ENCODE results near the gene PLA2G2D.

Gene PLA2G2D, protein sequence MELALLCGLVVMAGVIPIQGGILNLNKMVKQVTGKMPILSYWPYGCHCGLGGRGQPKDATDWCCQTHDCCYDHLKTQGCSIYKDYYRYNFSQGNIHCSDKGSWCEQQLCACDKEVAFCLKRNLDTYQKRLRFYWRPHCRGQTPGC

GRCh38 chr1:20119347-20119746, at the start of gene PLA2G2D:
Gene PLA2G2D (minus strand): TSS chr1:20119536. CDS start chr1:20119498, 38 bp downstream.
- DNase-seq = no peak

- no peak for DNase-seq
Observed at GRCh38 chr1:20168564-20169491, 49.5 kb upstream of the PLA2G2D start.

DNA sequence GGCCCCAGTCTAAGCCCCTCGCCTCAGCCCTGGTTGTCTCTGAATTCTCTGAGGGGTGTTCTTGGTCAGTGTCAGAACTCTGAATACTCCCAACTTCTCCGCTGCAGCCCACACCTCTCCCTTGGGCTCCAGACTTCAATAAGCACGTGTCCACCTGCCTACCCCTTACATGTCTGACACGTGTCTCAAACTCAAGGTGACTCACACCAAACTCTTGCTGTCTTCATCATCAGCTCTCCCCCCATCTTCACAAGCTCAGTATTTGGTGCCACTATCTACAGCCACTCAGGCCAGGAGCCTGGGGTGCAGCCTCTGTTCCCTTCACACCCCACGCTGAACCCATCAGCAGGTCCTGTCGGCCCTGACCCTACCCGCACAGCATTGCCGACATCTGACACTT, 47.8 kb upstream of the PLA2G2D start:
- DNase-seq = no peak

GRCh38 chr1:20166051-20166450, 46.7 kb upstream of the PLA2G2D start:
- DNase-seq = no peak

- DNase-seq = no peak
Observed at GRCh38 chr1:20165522-20165951, 46.2 kb upstream of the PLA2G2D start.

- no peak for DNase-seq
Observed at GRCh38 chr1:20164694-20165202, 45.4 kb upstream of the PLA2G2D start.

- no peak for DNase-seq
Observed at GRCh38 chr1:20160034-20160433, 40.7 kb upstream of the PLA2G2D start.

DNA sequence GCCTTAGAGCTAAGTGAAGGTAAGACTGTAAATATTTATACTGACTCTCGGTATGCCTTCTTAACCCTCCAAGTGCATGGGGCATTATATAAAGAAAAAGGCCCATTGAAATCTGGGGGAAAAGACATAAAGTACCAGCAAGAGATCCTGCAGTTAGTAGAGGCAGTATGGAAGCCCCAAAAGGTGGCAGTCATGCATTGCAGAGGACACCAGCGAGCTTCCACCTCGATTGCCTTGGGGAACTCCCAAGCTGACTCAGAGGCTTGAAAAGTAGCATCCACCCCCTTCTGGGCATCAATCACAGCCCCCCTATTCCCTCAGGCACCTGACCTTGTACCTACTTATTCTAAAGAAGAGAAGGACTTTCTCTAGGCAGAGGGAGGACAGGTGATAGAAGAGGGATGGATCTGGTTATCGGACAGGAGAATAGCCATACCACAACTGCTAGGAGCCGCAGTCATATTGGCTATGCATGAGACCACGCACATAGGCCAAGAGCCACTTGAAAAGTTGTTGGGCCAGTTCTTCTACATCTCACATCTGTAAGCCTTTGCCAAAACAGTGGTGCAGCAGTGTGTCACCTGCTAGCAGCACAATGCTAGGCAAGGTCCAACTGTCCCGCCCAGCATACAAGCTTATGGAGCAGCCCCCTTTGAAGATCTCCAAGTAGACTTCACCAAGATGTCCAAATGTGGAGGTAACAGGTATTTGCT, 39.2 kb upstream of the PLA2G2D start:
- no peak for DNase-seq

GRCh38 chr1:20154301-20154831, 35.0 kb upstream of the PLA2G2D start:
- no peak for DNase-seq

DNA sequence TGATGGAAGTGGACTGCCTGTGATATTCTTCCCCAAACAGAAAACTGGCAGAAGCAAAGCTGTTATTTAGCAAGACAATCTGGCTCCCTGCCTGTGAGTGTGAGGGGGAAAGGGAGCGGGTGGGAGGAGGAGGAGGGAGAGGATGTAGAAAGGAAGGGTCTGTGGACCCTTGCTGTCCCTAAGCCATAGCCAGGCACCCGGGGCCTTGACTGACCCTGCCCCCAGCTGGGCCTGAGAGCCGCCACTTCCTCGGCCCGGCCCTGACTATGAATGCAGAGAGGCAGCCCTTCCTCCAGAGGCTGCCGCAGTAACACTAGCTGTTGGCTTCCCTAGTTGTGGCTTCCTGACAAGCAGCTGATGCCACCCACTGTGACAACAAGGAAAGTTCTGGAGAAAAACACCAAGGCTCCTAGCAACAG, 33.7 kb upstream of the PLA2G2D start:
- DNase-seq = no peak

DNA sequence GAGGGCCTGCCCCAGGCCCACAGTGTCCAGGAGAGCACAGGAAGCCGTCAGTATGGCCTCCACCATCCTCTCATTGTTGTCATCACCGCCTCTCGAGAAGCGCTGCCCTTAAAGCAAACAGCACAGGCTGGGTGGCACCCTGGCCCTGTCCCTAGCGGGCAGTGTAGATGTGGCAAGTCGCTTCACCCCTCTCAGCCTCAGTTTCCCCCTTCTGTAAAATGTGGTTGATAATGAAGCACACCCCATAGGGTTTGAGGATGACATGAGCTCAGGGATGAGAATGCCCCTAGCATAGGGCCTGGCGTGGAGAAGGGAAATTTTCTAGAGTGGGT, 33.2 kb upstream of the PLA2G2D start:
- no peak for DNase-seq

- DNase-seq = peak; percentile 78
Observed at GRCh38 chr1:20151906-20152598, 32.7 kb upstream of the PLA2G2D start.

- DNase-seq = no peak
Observed at GRCh38 chr1:20150969-20151368, 31.6 kb upstream of the PLA2G2D start.

DNA sequence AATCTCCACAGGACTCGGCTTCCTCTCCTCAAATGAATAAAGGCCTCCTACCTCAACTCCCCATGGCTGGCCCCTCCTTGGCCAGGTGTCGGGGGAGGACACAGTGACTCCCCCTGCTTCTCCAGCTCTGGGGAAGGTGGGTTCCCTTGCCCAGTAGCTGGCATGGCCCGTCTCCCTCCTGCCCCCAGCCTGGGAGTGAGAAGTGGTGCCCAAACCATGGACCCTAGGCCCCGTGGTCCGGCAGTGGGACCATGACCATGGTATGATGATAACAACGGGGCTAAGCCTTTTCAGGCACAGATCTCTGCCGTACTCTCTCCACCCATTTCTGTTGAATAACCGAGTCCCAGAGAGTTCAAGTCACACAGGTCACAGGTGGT, 31.0 kb upstream of the PLA2G2D start:
- no peak for DNase-seq

DNA sequence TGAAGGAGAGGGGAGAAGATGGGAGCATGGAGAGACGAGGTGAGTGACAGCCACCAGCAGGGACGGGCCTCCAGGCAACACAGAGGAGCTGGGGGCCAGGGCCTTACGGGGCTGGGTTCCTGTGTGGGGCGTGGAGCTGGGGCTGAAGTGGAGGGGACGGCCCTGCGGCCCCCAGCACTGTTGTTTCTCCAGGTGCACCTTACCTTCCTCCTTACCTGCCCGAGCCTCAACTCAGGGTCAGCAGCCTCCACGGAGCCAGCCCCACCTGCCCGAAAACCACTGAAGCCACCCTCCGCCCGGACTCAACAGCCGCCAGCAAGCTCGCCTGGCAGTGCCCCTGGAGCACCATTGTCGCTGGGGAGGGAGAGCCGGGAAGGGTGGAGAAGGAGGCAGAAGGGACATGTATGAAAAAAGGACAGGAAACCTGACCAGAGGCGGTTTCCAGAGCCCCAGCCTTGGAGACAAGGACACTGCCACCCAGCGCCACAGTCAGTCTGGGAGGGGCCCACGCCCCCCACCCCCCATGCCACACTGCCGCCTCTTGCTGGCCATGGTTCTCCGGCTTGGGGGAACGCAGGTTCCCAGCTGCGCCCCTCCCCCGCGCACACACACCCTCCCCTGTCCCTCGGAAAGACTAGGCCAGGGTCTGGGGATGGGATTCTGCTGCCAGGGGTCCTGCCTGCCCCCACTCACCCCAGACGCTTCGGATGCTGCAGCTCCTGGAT, 30.4 kb upstream of the PLA2G2D start:
- no peak for DNase-seq

DNA sequence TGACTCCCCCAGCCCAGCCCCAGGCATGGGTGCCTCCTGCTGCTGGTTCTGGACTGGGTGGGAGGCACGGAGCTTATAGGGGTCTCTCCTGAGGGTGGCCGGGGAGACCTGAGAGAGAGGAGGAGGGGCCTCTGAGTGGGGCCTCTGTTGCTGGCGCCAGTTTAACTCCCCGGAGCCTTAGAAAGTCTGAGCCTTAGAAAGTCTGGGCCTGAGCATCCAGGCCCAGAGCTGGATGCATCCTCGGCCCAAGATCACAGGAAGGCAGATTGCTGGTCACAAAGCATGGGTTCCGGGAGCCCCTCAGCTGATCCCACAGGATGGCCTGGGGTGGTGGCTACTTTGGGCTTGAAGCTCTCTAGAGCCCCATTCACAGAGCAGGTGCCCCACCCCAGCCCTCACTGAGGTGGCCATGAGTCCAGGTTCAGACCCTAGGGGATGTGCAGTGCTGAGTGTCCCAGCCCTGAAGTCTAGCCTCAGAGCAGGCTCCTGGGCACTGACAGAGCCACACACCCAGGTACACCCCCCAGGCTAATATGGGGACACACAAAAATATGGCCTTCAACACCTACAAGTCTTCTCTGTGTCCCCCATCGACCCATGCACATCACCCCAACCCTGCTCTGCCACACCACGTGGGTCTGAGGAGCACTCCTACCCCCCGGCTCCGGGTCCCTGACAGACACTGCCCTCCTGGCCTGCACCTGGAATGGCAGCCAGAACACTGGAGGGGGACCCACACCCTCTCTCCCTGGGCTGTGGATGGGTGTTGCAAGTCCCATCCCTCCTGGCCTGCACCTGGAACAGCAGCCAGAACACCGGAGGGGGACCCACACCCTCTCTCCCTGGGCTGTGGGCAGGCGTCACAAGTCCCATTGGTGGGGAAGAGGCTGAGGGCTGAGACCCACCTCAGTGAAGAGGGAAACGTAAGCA, 29.5 kb upstream of the PLA2G2D start:
- DNase-seq = no peak

- DNase-seq = no peak
Observed at GRCh38 chr1:20147846-20148570, 28.7 kb upstream of the PLA2G2D start.

- DNase-seq = no peak
Observed at GRCh38 chr1:20143734-20144565, 24.6 kb upstream of the PLA2G2D start.

GRCh38 chr1:20143318-20143717, 24.0 kb upstream of the PLA2G2D start:
- no peak for DNase-seq
